ENCODE data around the gene KRT33A. TPM values are rescaled to one million over a fixed set of nuclear protein-coding genes. Genes with fewer than 3 reads are reported as not detected.
"Not testable (repeated sequence)": the region's sequence is repeated elsewhere in the genome, so short reads cannot be mapped to it uniquely, and the experiment has no call there.

The KRT33A gene
- total RNA-seq, 2 experiments from 2014 or later = not detected

GRCh38 chr17:41352597-41353366 lies 2.2 kb upstream of the KRT33A start:
- Mint-ChIP-seq H3K27ac (no peak overlapping the region), H3K4me3 (no peak overlapping the region), H3K4me1 (ENCODE audit: low read depth) (peaks cover 14% of the 10 kb centered on the region), H3K9me3 (peaks cover 2% of the 10 kb centered on the region), H3K27me3 (no peaks in the 10 kb centered on the region), H3K36me3 (no peaks in the 10 kb centered on the region)
- no peak for DNase-seq
- ChIA-PET POLR2A (no interaction called here), CTCF (no interaction called here)
- intact Hi-C loops (cut with micrococcal nuclease) = no loop called here

- ChIA-PET CTCF (interaction anchor here (1.1 kb wide), 1 partner anchor 297 kb away, joined by 3 read pairs; no protein-coding TSS in a partner anchor), POLR2A (no interaction called here)
- intact Hi-C loops (cut with micrococcal nuclease) = no loop called here
- Mint-ChIP-seq H3K4me1 (ENCODE audit: low read depth) (peaks cover 14% of the 10 kb centered on the region), H3K27ac (no peak overlapping the region), H3K27me3 (no peaks in the 10 kb centered on the region), H3K36me3 (no peaks in the 10 kb centered on the region), H3K4me3 (no peak overlapping the region), H3K9me3 (no peaks in the 10 kb centered on the region)
- DNase-seq = no peak
Observed at GRCh38 chr17:41351177-41351576, 549 bp upstream of the KRT33A start.

- no peaks in the 10 kb centered on the region for H3K27me3 Mint-ChIP-seq
- ChIA-PET CTCF (interaction anchor here (1.1 kb wide), 1 partner anchor 315 kb away, joined by 3 read pairs; no protein-coding TSS in a partner anchor), POLR2A (no interaction called here)
- H3K36me3 Mint-ChIP-seq = peaks cover 5% of the 10 kb centered on the region
- H3K4me1 Mint-ChIP-seq (ENCODE audit: low read depth) = peaks cover 19% of the 10 kb centered on the region
- no peak overlapping the region for H3K27ac Mint-ChIP-seq
- peaks cover 4% of the 10 kb centered on the region for H3K9me3 Mint-ChIP-seq
- H3K4me3 Mint-ChIP-seq = no peak overlapping the region
- DNase-seq = no peak
- intact Hi-C loops (cut with micrococcal nuclease) = no loop called here
Observed at GRCh38 chr17:41347869-41348760, 2.5 kb downstream of the KRT33A start.

GRCh38 chr17:41346421-41346820 lies 4.2 kb downstream of the KRT33A start:
- intact Hi-C loops (cut with micrococcal nuclease); H3K27ac Mint-ChIP-seq; H3K4me3 Mint-ChIP-seq; POLR2A ChIA-PET; DNase-seq; H3K27me3 Mint-ChIP-seq: not testable (repeated sequence)
- H3K36me3 Mint-ChIP-seq = peaks cover 12% of the 10 kb centered on the region
- H3K9me3 Mint-ChIP-seq = peaks cover 13% of the 10 kb centered on the region
- CTCF ChIA-PET = interaction anchor here (1.5 kb wide), 2 partner anchors 17 to 317 kb away, joined by 3 to 5 read pairs; no protein-coding TSS in a partner anchor
- peaks cover 24% of the 10 kb centered on the region for H3K4me1 Mint-ChIP-seq (ENCODE audit: low read depth)

GRCh38 chr17:41345992-41346391 lies 4.6 kb downstream of the KRT33A start:
- intact Hi-C loops (cut with micrococcal nuclease) = no loop called here
- H3K4me3 Mint-ChIP-seq = no peak overlapping the region
- DNase-seq = no peak
- ChIA-PET CTCF (interaction anchor here (1.5 kb wide), 2 partner anchors 16 to 317 kb away, joined by 3 to 5 read pairs; no protein-coding TSS in a partner anchor), POLR2A (no interaction called here)
- H3K36me3 Mint-ChIP-seq = peaks cover 12% of the 10 kb centered on the region
- H3K27me3 Mint-ChIP-seq = no peaks in the 10 kb centered on the region
- H3K4me1 Mint-ChIP-seq (ENCODE audit: low read depth) = peaks cover 24% of the 10 kb centered on the region
- no peak overlapping the region for H3K27ac Mint-ChIP-seq
- peaks cover 13% of the 10 kb centered on the region for H3K9me3 Mint-ChIP-seq

GRCh38 chr17:41343029-41343428 lies 7.6 kb downstream of the KRT33A start:
- ChIA-PET CTCF (no interaction called here), POLR2A (no interaction called here)
- peaks cover 1% of the 10 kb centered on the region for H3K27me3 Mint-ChIP-seq
- no peak overlapping the region for H3K27ac Mint-ChIP-seq
- H3K9me3 Mint-ChIP-seq = peaks cover 13% of the 10 kb centered on the region
- H3K4me1 Mint-ChIP-seq (ENCODE audit: low read depth) = peaks cover 54% of the 10 kb centered on the region
- H3K4me3 Mint-ChIP-seq = no peak overlapping the region
- H3K36me3 Mint-ChIP-seq = peaks cover 12% of the 10 kb centered on the region
- DNase-seq = no peak
- intact Hi-C loops (cut with micrococcal nuclease) = loop anchor here (5.0 kb wide), 1 partner anchor 324 kb away; no protein-coding TSS in a partner anchor

- Mint-ChIP-seq H3K27ac (peak overlapping the region; percentile 68), H3K9me3 (peaks cover 13% of the 10 kb centered on the region), H3K36me3 (peaks cover 12% of the 10 kb centered on the region), H3K27me3 (peaks cover 1% of the 10 kb centered on the region), H3K4me1 (ENCODE audit: low read depth) (peaks cover 62% of the 10 kb centered on the region), H3K4me3 (peak overlapping the region; percentile 21)
- DNase-seq = peak; percentile 75
- intact Hi-C loops (cut with micrococcal nuclease) = loop anchor here (1.0 to 5.0 kb wide), 2 partner anchors 62 to 326 kb away; no protein-coding TSS in a partner anchor
- ChIA-PET POLR2A (interaction anchor here (1.5 to 1.8 kb wide), 2 partner anchors 63 to 325 kb away, joined by 4 to 6 read pairs; no protein-coding TSS in a partner anchor), CTCF (interaction anchor here (1.1 to 2.8 kb wide), 4 partner anchors 12 to 308 kb away, joined by 3 to 10 read pairs (median 4); no protein-coding TSS in a partner anchor)
Observed at GRCh38 chr17:41340934-41341861, 9.4 kb downstream of the KRT33A start.

GRCh38 chr17:41340494-41340893 lies 10.1 kb downstream of the KRT33A start:
- Mint-ChIP-seq H3K4me3 (no peak overlapping the region), H3K4me1 (ENCODE audit: low read depth) (peaks cover 69% of the 10 kb centered on the region), H3K27me3 (peaks cover 1% of the 10 kb centered on the region), H3K27ac (no peak overlapping the region), H3K9me3 (peaks cover 13% of the 10 kb centered on the region), H3K36me3 (peaks cover 12% of the 10 kb centered on the region)
- POLR2A ChIA-PET = interaction anchor here (1.5 to 1.8 kb wide), 2 partner anchors 64 to 326 kb away, joined by 4 to 6 read pairs; no protein-coding TSS in a partner anchor
- intact Hi-C loops (cut with micrococcal nuclease) = loop anchor here (5.0 kb wide), 1 partner anchor 327 kb away; no protein-coding TSS in a partner anchor
- CTCF ChIA-PET = interaction anchor here (1.3 to 2.8 kb wide), 3 partner anchors 11 to 209 kb away, joined by 3 to 10 read pairs (median 6); no protein-coding TSS in a partner anchor
- DNase-seq = no peak

GRCh38 chr17:41339571-41340172 lies 11.0 kb downstream of the KRT33A start:
- no peak for DNase-seq
- intact Hi-C loops (cut with micrococcal nuclease) = loop anchor here (2.0 to 5.0 kb wide), 4 partner anchors 31 to 422 kb away; partner anchors contain the start of gene KRTAP16-1
- H3K4me3 Mint-ChIP-seq = no peak overlapping the region
- peaks cover 13% of the 10 kb centered on the region for H3K9me3 Mint-ChIP-seq
- peaks cover 78% of the 10 kb centered on the region for H3K4me1 Mint-ChIP-seq (ENCODE audit: low read depth)
- peaks cover 1% of the 10 kb centered on the region for H3K27me3 Mint-ChIP-seq
- ChIA-PET CTCF (interaction anchor here (0.8 to 2.8 kb wide), 3 partner anchors 64 to 309 kb away, joined by 4 to 10 read pairs (median 6); no protein-coding TSS in a partner anchor), POLR2A (no interaction called here)
- H3K27ac Mint-ChIP-seq = peak overlapping the region; percentile 68
- H3K36me3 Mint-ChIP-seq = peaks cover 12% of the 10 kb centered on the region

GRCh38 chr17:41338961-41339485 lies 11.6 kb downstream of the KRT33A start:
- peaks cover 13% of the 10 kb centered on the region for H3K9me3 Mint-ChIP-seq
- H3K27me3 Mint-ChIP-seq = peaks cover 1% of the 10 kb centered on the region
- intact Hi-C loops (cut with micrococcal nuclease) = loop anchor here (2.0 to 5.0 kb wide), 3 partner anchors 30 to 422 kb away; partner anchors contain the start of gene KRTAP16-1
- H3K4me1 Mint-ChIP-seq (ENCODE audit: low read depth) = peaks cover 80% of the 10 kb centered on the region
- CTCF ChIA-PET = interaction anchor here (2.8 kb wide), 1 partner anchor 65 kb away, joined by 10 read pairs; no protein-coding TSS in a partner anchor
- peaks cover 12% of the 10 kb centered on the region for H3K36me3 Mint-ChIP-seq
- POLR2A ChIA-PET = no interaction called here
- peak; percentile 43 for DNase-seq
- no peak overlapping the region for H3K4me3 Mint-ChIP-seq
- H3K27ac Mint-ChIP-seq = peak overlapping the region; percentile 68

Data from activated CD4-positive, alpha-beta memory T cell treated with anti-CD3 and anti-CD28 coated beads for 36 hours (primary cell).